Colonic mucosa (tissue), 4 donors: ENCODE measurements around the gene LIPK. TPM values are rescaled to one million over a fixed set of nuclear protein-coding genes. Genes with fewer than 3 reads are reported as not detected.

Experiments used
- DNase-seq: peaks from one replicate; pipeline ENCODE4 v3.0.0-alpha.2; 2020
- H3K27ac ChIP-seq: fragments of 200-600 bp; one replicate; pipeline ENCODE4 v1.8.0; 2021
- H3K27me3 ChIP-seq: fragments of 200-600 bp; one replicate; pipeline ENCODE4 v1.8.0; 2021
- H3K36me3 ChIP-seq: fragments of 200-600 bp; one replicate; pipeline ENCODE4 v1.8.0; 2021
- H3K4me1 ChIP-seq: fragments of 200-600 bp; one replicate; pipeline ENCODE4 v1.8.0; 2021; ENCODE audit warnings: mild to moderate bottlenecking
- H3K4me3 ChIP-seq: fragments of 200-600 bp; one replicate; pipeline ENCODE4 v1.8.0; 2021
- H3K9ac ChIP-seq, 2 donors: one replicate each; pipeline ENCODE4 v1.7.0; 2013; ENCODE audit warnings: control low read depth in 2 of 2, low read depth in 2 of 2, low read length in 2 of 2
- H3K9me3 ChIP-seq: fragments of 200-600 bp; one replicate; pipeline ENCODE4 v1.8.0; 2021
- intact Hi-C: fragments of 100-400 bp; cut with DNase I; formaldehyde crosslinking; loops from one replicate; pipeline ENCODE4 v1.14.1; 2022
- total RNA-seq, 2 donors: library from RNA; stranded (reverse); fragmentation: NEBNext Ultra II Directional in 1 of 2; extraction: Animal tissue kit (Norgen Biotek cat#: 25700) in 1 of 2; gene quantifications; one replicate each; pipeline ENCODE4 v1.2.1, GENCODE V29; 2021
- TF ChIP-seq, protein P1 (sequence below): fragments of 200-600 bp; IDR thresholded peaks from one replicate; pipeline ENCODE4 v1.8.0; 2022; ENCODE audit warnings: antibody characterized with exemption, mild to moderate bottlenecking
- donor health status: healthy.
- donor health status: DM: no; HTN: no; CAD: no.
- donor health status: DM: no; HTN: no; CAD: no.

Gene LIPK
- total RNA-seq, 2 donors from 2014 or later: not detected

DNA sequence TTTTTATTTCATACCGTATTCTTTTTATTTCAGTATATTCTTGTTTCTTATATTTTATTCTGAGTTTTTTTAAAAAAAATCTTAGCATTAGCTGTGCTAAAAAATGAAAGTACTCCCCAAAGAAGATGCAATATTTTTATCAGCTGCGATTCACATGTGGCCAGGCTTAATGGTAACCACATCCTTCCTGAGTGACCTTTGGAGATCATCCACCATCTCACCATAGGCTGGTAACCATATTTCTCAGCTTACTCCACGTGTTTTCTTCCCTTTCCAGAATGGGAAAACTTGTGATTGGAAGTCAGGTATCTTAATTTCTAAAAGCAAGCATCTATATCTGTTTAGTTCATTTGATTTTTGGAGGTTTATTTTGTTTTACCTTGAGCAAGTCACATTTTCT lies 77.7 kb downstream of the LIPK start:
- Histone ChIP-seq H3K4me1 (no peaks in the 10 kb centered on the region), H3K36me3 (no peaks in the 10 kb centered on the region), H3K4me3 (no peak overlapping the region), H3K27me3 (no peaks in the 10 kb centered on the region), H3K27ac (no peak overlapping the region), H3K9ac (no peak overlapping the region), H3K9me3 (no peaks in the 10 kb centered on the region)
- TF ChIP-seq, protein P1, sequence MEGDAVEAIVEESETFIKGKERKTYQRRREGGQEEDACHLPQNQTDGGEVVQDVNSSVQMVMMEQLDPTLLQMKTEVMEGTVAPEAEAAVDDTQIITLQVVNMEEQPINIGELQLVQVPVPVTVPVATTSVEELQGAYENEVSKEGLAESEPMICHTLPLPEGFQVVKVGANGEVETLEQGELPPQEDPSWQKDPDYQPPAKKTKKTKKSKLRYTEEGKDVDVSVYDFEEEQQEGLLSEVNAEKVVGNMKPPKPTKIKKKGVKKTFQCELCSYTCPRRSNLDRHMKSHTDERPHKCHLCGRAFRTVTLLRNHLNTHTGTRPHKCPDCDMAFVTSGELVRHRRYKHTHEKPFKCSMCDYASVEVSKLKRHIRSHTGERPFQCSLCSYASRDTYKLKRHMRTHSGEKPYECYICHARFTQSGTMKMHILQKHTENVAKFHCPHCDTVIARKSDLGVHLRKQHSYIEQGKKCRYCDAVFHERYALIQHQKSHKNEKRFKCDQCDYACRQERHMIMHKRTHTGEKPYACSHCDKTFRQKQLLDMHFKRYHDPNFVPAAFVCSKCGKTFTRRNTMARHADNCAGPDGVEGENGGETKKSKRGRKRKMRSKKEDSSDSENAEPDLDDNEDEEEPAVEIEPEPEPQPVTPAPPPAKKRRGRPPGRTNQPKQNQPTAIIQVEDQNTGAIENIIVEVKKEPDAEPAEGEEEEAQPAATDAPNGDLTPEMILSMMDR: no peak
- DNase-seq: no peak
- intact Hi-C loops: no loop called here

DNA sequence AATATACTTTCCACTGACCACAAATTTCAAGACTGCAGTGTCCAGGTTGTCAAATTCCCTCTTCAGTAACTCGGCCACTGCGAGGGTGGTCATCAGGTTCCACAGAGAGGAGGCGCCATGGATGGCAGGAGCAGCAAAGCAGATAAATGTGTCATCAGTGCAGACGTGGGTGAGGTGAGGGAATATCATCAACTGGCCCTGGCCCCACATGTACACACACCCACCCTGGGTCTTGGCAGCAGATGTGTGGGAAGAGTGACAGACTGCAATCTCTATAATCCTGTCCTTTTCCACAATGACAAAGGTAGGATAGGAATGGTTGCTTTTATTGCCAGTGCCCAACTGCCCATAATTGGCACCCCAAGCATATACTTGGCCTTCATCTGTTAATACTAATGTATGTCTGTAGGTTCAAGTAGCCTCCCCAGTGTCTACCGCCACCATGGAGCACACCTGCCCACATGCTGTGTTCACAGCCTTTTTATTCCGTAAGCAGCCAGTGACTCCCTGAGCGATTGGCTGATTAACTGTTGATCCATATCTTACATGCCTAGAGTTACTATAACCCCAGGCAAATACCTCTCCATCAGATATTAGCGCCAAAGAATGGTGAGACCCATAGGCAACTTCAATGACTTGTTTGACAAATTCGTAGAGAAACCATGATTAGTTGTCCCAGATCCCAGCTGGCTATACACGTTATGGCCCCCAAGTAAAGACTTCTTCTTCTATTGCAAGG lies 80.2 kb downstream of the LIPK start:
- TF ChIP-seq, protein P1: no peak
- DNase-seq: no peak
- Histone ChIP-seq H3K36me3 (no peaks in the 10 kb centered on the region), H3K4me3 (no peak overlapping the region), H3K9ac (no peak overlapping the region), H3K9me3 (no peaks in the 10 kb centered on the region), H3K27me3 (no peaks in the 10 kb centered on the region), H3K4me1 (no peaks in the 10 kb centered on the region), H3K27ac (no peak overlapping the region)
- intact Hi-C loops: no loop called here

DNA sequence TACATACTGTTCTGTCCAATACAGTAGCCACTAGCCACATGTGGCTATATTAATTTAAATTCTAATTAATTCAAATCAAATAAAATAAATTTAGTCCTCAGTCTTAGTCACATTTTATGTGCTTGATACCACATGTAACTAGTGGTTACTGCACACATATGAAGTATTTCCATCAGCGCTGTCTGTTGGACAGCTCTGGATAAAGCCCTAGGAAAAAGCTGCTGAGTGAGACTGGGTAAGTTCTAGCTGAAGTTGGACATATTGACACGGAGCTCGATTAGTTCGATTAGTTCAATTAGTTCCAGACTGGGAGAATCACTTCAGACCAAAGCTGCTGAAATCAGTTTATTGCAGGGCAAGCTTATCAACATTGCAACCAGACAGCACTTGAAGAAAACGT lies 81.4 kb downstream of the LIPK start:
- Histone ChIP-seq H3K36me3 (no peaks in the 10 kb centered on the region), H3K9me3 (no peaks in the 10 kb centered on the region), H3K27ac (no peak overlapping the region), H3K9ac (no peak overlapping the region), H3K4me1 (no peaks in the 10 kb centered on the region), H3K4me3 (no peak overlapping the region), H3K27me3 (no peaks in the 10 kb centered on the region)
- TF ChIP-seq, protein P1: no peak
- intact Hi-C loops: no loop called here
- no peak for DNase-seq

DNA sequence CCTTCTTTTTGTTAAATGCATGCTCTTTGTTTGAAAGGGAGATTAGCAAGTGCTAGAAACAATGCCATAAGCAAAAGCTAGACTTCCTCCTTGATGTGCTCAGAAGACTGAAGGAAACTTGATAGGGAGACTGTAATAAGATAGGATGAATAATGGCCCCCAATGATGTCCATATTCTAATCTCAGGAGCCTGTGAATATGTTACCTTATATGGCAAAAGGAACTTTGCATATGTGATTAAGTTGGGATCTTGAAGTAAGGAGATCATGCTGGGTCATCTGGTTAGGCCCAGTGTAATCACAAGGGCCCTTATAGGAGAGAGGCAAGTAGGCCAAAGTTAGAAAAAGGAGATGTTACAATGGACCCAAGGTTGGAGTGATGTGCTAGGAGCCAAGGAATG lies 82.9 kb downstream of the LIPK start:
- Histone ChIP-seq H3K4me3 (no peak overlapping the region), H3K27ac (no peak overlapping the region), H3K36me3 (no peaks in the 10 kb centered on the region), H3K9me3 (no peaks in the 10 kb centered on the region), H3K9ac (no peak overlapping the region), H3K27me3 (no peaks in the 10 kb centered on the region), H3K4me1 (no peaks in the 10 kb centered on the region)
- TF ChIP-seq, protein P1: no peak
- intact Hi-C loops: no loop called here
- no peak for DNase-seq

DNA sequence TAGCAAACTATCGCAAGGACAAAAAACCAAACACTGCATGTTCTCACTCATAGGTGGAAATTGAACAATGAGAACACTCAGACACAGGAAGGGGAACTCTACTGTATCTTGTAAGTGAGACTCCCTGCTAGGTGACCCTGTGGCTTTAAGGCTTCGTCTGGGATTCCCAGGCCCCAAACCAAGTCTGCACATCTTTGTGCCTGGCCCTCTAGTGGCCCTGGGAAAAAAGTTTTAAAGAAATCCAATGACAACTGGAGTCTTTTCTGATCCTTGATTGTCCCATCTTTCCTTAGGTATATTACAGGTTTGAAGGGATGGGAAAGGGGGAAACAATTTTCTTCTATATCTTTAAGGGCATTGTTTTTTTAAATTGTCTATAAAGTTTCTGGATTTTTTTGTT lies 85.9 kb downstream of the LIPK start:
- H3K36me3 ChIP-seq: no peaks in the 10 kb centered on the region
- H3K27me3 ChIP-seq: no peaks in the 10 kb centered on the region
- H3K4me1 ChIP-seq: no peaks in the 10 kb centered on the region
- no peaks in the 10 kb centered on the region for H3K9me3 ChIP-seq
- no peak overlapping the region for H3K27ac ChIP-seq
- intact Hi-C loops: no loop called here
- no peak for DNase-seq
- H3K9ac ChIP-seq: no peak overlapping the region
- TF ChIP-seq, protein P1: no peak
- H3K4me3 ChIP-seq: no peak overlapping the region
